ENCODE measurements around the gene AUTS2. TPM values are rescaled to one million over a fixed set of nuclear protein-coding genes. Genes with fewer than 3 reads are reported as not detected.

AUTS2 gene
- polyA plus RNA-seq, 1 experiment: 0.54 TPM

- H3K4me3 ChIP-seq (ENCODE audit: low read depth, low read length): no peak overlapping the region
- H3K27me3 ChIP-seq (ENCODE audit: control insufficient read depth, insufficient read depth, low read length): no peaks in the 10 kb centered on the region
- no peak for DNase-seq (ENCODE audit: low read depth)
- peaks cover 1% of the 10 kb centered on the region; the same call in 1 of the 2 replicates for H3K36me3 ChIP-seq (ENCODE audit: control insufficient read depth, insufficient read depth, low read length)
- ChIA-PET CTCF (no interaction called here), POLR2A (no interaction called here)
- no peak for TF ChIP-seq CTCF (IDR thresholded peaks at IDR 0.05; ENCODE audit: insufficient read depth, low read depth, low read length)
Observed at GRCh38 chr7:70795948-70796347, 1197.7 kb downstream of the AUTS2 start.

DNA sequence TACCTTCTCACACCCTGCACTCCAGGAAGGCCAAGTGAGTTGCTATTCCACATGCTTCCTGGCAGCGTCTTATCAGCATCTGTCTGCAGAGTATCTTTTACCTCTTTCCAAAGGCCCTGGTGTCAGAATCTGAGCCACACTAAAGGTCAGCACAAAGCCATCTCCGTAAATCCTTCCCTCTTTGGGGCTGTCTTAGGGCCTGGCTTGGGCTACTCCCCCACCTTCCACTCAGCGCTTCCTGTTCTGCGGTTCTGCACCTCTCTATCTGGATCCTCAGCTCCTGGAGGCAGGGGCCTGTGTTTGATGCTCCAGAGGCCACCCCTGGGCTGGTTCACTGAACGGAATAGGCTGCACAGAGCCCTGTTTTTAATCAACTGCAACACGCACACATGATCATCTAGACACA, 1198.8 kb downstream of the AUTS2 start:
- DNase-seq (ENCODE audit: low read depth): no peak
- POLR2A ChIA-PET: no interaction called here
- CTCF ChIA-PET: no interaction called here
- no peak for TF ChIP-seq CTCF (IDR thresholded peaks at IDR 0.05; ENCODE audit: insufficient read depth, low read depth, low read length)
- Histone ChIP-seq H3K4me3 (ENCODE audit: low read depth, low read length) (no peak overlapping the region), H3K36me3 (ENCODE audit: control insufficient read depth, insufficient read depth, low read length) (no peaks in the 10 kb centered on the region), H3K27me3 (ENCODE audit: control insufficient read depth, insufficient read depth, low read length) (no peaks in the 10 kb centered on the region)

DNA sequence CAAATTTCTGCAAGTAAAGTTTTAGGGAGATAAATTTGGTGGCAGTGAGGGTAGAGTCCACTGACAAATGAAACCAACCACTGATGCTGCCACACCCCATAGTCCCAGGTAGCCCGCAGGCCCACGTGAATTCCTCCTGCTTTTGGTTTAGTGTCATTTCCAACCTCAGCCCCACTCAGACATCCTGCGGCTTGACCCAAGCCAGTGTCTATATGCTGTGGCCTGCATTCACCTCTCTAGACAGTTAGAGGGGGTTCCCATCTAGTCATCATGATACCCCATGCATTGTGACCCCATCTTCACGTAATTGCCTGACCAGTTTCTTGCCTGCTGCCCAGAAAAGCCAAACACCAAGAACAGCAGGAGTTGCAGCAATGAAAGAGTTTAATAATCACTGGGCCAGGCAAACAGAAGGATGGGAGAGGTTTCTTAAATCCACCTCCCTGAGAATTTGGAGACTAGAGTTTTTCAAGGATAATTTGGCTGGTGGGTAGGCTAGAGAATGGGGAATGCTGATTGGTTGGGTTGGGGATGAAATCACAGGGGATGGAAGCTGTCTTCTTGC, 1201.6 kb downstream of the AUTS2 start:
- ChIA-PET POLR2A (no interaction called here), CTCF (no interaction called here)
- no peak overlapping the region for H3K4me3 ChIP-seq (ENCODE audit: low read depth, low read length)
- no peaks in the 10 kb centered on the region for H3K27me3 ChIP-seq (ENCODE audit: control insufficient read depth, insufficient read depth, low read length)
- TF ChIP-seq CTCF (IDR thresholded peaks at IDR 0.05; ENCODE audit: insufficient read depth, low read depth, low read length): no peak
- no peak for DNase-seq (ENCODE audit: low read depth)
- H3K36me3 ChIP-seq (ENCODE audit: control insufficient read depth, insufficient read depth, low read length): no peaks in the 10 kb centered on the region

DNA sequence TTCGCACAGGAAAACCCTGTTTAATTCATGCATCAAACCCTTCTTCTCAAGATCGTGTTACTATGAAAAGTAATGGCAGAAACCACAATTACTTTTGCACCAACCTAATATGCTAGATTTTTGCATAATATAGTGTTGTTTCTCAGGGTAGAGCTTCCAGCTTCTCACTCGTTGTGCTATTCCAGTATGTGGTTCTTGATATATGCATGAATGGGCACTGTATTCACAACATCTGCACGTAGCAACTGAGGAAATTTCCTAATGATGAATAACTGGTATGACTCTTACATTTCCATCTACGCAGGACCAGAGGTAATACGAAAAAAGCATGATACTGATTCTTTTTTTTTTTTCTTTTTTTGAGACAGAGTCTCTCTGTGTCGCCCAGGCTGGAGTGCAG, 1207.1 kb downstream of the AUTS2 start:
- ChIA-PET CTCF (no interaction called here), POLR2A (no interaction called here)
- Histone ChIP-seq H3K4me3 (ENCODE audit: low read depth, low read length) (no peak overlapping the region), H3K27me3 (ENCODE audit: control insufficient read depth, insufficient read depth, low read length) (no peaks in the 10 kb centered on the region), H3K36me3 (ENCODE audit: control insufficient read depth, insufficient read depth, low read length) (no peaks in the 10 kb centered on the region)
- TF ChIP-seq CTCF (IDR thresholded peaks at IDR 0.05; ENCODE audit: insufficient read depth, low read depth, low read length): no peak
- DNase-seq (ENCODE audit: low read depth): no peak

DNA sequence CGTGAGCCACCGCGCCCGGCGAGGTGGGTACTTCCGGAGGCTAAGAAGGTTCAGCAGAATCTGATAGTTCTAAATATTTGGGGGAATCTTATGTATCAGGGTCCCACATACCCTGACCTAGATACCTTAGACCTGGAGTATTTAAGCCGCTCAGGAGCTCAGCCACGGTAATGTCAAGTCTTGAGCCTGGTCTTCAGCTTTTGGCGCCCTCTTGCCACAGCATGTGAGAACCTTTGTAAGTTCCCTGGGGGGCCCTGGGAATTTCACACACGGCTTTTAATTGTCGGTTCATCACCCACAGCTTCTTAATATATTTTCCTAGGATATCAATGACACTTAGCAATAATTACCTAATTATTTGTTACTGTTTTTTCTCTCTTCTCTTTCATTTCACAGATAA, 1209.4 kb downstream of the AUTS2 start:
- ChIA-PET CTCF (no interaction called here), POLR2A (no interaction called here)
- Histone ChIP-seq H3K4me3 (ENCODE audit: low read depth, low read length) (no peak overlapping the region), H3K36me3 (ENCODE audit: control insufficient read depth, insufficient read depth, low read length) (no peaks in the 10 kb centered on the region), H3K27me3 (ENCODE audit: control insufficient read depth, insufficient read depth, low read length) (no peaks in the 10 kb centered on the region)
- no peak for DNase-seq (ENCODE audit: low read depth)
- no peak for TF ChIP-seq CTCF (IDR thresholded peaks at IDR 0.05; ENCODE audit: insufficient read depth, low read depth, low read length)

Data from BJ (cell line).